GM18870 (cell line): ENCODE measurements around the gene GPATCH2L.
A peak's percentile ranks its signal among the peaks of the same experiment; 100 is the strongest.

Source experiments
- ATAC-seq: cut with Tn5 transposase; IDR thresholded peaks from one replicate; pipeline ENCODE4 v1.9.1; 2021; ENCODE audit warnings: moderate library complexity; ENCODE audit not compliant: unreplicated experiment

Gene GPATCH2L

DNA sequence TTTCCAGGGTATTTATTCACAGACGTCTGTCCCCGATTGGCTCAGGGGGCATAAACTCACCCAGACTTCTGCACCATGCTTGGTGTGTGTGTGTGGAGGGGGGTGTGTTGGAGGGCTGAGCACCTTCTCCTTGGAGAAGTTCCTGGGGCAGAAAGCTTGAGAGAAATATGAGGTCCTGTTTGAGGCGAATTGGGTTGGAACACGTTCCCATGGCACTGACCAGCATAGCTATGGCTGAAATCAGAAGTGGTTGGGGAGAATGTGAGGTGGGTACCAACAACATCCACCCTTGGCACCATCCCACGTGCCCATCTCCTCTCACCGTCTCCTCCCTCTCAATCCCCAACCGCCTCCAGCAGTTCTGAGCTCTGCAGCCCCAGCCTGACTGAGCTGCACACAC lies 16.0 kb upstream of the GPATCH2L start:
- no peak for ATAC-seq

DNA sequence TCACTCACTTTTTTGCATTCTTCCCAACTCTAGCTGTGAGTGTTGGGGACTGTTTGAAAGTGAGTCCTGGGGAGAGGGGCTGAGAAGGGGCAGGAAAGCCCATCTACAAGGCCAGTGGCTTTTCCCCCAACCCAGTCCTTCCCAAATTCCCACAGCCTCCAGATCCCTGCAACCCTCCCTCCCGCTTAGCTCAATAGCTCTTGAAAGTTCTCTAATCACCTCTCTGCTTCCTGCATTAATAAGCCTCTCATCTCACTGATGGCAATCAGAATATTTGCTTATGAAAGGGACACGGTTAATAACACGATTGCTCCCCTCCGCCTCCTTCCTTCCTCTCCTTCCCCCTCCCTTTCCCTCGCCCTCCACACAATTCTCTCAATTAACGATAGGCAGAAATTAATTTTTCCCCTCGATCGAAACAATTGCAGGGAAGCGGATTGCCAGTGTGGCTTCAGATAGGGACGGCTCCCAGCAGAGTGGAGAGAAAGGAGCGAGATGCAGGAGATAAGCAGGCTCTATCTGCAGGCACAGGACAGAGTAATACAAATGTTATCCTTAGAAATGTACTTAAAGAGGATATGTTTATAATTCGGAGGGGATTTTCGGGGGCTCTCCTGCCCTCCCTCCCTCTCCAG lies 15.1 kb upstream of the GPATCH2L start:
- no peak for ATAC-seq

DNA sequence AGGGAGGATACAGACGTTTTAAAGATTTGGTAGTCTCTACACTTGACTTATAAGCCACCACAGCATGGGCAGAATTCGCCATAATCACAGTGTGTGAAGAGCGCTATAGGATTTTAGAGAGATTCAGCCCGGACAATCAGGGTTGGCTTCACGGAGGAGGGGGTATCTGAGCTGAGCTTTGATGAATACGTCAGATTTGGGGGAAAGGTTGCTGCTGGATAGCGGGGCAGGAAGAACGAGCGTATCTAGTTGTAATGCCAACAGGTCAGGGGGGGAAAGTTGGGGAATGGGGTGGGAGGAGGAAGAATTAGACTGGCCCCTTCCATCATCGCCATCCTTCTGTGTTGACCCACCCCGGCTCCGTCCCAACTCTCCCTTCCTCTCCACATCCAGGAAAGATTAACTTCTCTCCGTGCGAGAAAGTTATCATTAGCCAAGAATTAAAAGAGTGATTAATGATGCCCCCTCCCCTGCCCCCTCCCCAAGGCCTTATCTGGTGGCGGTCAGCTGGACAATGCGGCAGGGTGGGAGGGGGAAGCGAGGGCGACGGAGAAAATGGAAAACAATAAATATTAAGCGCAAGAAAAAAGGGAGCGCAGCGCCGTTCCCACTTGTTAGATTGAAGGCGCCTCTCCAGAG lies 13.5 kb upstream of the GPATCH2L start:
- no peak for ATAC-seq

DNA sequence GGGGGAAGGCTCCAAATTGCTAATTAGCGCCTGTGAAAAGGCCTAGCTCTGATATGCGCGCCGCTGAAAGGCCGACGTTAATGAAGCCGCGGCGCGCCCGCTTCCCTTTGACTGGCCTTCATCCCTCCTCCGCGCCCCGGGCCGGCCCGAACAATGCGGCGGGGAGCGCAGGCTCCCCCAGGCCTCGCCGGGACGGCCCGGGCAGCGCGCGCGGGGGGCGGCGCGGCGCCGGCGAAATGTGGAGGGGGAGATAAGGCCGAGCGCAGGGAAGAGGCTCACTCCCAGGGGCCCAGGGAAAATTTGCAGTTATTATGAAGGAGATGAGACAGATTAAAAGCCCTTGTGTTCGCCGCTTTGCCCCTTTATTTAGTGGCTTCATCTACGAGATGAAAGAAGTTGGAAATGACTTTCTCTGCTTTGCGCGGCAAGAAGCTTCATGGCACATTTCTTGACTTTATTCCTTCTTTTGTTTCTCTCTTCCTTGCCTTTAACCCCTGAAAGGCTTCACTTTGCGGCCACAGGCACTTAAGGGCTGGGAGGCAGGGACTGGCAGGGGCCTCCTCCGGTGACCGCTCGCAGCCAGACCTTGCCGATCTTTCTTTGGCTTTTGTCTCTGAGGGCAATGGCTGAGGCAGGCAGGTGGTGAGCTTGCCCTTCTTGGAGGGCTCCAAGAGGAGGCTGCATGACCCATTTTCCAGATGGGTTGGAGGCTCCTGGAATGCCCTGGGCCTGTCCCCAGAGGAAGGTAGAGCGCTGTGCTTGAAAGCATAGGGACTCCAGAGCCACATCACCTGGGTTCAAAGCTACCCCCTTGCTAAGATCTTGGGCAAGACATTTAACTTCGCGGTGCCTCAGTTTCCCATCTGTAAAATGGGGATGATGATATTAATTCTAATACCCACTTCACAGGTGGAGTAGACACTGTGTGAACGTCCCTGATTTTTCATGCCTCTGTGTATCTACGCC lies 12.7 kb upstream of the GPATCH2L start:
- no peak for ATAC-seq

DNA sequence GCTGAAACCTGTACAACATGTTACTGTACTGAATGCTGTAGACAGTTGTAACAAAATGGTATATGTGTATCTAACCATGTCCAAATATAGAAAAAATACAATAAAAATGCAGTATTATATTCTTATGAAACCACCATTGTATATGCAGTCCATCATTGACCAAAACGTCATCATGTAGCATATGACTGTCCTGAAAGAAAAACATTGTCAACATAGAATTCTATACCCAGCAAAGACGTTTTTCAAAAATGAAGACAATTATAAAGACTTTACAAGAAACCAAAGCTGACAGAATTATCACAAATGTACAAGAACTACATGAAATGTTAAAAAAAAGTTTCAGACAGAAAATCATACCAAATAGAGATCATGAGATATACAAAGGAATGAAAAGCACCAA lies 8.1 kb upstream of the GPATCH2L start:
- ATAC-seq = no peak

DNA sequence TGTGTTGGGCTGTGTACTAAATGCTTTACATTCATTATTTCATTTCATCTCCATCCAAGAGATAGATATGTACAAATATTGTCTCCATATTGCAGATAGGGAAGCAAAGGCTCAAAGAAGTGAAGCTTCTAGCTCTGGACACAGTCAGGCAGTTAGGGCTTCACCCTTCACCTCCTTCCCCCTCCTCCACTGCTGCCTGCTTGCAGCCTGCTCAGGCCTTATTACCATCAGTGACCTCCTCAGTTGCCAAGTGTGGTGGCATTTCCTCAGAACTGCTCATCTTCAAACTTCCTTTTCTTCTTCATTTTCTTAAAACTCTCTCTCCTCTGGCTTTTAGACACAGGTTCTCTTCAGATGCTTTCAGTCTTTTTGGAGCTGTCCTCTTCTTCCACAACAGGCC lies 4.7 kb upstream of the GPATCH2L start:
- ATAC-seq = no peak

DNA sequence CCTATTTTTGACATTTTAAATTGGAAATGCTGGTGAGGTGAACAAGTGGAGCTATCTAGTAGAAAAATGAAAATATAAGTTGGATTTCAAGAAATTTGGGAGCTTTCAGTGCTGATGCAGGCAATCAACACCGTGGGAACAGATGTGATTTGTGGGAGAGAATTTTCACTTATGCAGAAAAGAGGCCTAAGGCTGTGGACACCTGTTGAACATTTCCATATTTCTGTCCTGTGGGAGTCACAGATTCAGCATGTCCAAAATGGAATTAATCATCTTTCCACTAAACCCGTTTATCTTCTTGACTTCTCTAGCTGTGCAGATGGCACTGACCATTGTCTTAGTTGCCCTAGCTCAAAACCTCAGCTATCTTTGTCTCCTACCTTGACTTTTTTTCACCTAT lies 2.5 kb upstream of the GPATCH2L start:
- ATAC-seq = no peak

DNA sequence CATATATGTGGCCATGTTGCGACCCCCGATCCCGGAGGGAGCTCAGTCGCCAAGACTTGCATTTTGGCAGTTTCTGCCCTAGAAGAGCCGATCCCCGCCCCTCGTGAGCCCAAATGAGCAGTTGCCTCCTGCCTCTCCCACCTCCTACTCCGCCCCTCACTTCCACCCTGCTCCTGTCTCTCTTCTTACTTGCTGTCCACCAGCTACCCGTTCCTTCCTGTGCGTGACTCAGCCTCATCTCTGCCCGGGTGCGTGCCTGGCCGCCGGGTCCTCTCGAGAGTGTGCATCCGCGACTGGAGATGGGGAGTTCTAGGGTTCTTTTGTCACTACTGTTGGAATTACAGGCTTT lies 585 bp downstream of the GPATCH2L start:
- peak; percentile 50 for ATAC-seq

DNA sequence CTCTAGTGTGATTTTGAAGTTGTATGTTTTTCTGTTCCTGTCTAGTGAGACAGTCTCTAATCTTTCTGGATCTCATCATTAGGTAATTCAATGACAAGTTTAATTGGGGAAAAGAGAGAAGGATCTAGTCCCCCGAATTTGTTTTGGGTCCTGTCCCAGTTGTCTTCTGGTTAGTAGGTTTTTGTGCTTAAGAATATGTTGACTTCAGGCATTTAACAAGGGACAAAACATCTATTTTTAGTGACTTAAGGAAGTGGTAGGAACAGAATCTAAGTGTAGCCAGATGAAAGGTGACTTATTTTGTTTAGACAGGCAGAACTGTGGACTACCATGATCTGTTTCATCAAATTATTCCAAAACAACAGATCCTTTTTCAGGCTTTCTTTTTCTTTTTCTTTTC lies 2.2 kb downstream of the GPATCH2L start:
- no peak for ATAC-seq

DNA sequence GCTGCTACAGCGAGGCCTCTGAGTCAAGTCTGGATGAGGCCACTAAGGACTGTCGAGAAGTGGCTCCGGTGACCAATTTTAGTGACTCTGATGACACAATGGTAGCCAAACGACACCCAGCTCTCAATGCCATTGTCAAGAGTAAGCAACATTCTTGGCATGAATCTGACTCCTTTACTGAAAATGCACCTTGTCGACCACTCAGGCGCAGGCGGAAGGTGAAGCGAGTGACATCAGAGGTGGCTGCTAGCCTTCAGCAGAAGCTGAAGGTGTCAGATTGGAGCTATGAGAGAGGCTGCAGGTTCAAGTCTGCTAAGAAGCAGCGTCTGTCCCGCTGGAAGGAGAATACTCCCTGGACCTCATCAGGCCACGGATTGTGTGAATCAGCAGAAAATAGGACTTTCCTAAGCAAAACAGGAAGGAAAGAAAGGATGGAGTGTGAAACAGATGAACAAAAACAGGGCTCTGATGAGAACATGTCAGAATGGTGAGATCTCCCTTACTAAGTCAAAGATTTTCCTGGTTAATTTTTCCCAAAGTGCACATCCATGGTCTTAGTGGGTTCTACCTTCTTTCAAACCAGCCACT lies 2.9 kb downstream of the GPATCH2L start:
- no peak for ATAC-seq

DNA sequence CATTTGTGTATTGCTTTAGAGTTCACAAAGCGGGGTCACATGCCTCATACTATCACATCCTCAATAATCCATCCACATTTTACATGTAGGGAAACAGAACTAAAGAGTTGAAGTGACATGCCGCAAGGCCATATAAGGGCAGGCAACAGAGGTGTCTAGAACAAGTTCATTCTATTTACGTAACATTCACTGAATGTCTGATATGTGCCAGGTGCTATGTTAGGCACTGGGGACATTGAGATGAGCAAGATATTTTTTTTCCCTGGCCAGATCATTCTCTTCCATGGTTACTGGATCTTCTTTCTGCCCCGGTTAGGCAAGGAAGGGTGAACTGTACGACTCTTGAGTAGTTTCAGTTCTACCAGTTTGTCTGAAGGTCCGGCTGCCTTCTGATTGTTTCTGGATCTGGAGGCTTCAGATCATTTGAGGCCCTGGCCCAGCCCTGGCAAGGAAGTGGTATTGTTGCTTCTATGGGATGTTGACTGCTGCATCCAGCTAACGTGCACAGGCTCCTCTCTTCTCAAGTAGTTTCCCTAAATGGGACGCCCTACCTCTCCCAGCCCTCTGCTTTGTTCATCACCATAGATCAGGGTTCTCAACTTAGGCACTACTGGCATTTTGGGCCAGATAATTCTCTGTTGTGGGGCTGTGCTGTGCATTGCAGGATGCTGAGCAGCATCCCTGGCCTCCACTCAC lies 12.1 kb downstream of the GPATCH2L start:
- no peak for ATAC-seq

DNA sequence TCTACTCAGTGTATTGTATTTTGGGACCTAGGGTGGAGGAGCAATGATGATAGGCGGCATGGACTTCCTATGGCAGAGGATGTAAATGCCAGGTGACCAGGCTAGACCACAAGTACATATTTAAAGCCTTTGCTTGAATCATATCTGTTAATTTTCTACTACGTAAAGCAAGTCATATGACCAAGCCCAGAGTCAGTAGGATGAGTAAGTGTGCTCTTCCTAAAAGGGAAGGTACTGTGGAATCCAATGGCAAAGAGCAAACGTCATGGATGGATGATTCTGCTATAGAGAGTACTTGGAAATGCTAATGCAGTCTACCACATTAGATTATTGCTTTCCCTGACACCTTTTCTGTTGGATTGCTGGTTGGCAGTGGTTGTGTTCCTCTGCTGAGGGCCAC lies 16.8 kb downstream of the GPATCH2L start:
- no peak for ATAC-seq

DNA sequence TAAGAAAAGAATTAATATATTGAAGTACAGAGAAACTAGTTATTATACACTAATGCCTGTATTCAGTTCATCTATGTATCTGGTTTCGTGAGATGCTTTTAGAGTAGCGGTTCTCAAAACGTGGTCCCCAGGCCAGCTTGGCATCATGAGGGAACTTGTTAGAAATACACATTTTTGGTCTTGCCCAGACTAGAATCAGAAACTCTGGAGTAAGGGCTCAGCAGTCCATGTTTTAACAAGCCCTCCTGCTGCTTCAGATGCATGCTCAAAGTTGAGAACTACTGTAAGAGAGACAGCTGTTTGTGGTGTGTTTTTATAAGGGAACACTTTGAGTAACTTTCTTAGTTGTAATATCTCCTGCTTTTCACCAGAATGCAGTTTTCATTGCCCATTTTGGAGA lies 18.1 kb downstream of the GPATCH2L start:
- no peak for ATAC-seq

DNA sequence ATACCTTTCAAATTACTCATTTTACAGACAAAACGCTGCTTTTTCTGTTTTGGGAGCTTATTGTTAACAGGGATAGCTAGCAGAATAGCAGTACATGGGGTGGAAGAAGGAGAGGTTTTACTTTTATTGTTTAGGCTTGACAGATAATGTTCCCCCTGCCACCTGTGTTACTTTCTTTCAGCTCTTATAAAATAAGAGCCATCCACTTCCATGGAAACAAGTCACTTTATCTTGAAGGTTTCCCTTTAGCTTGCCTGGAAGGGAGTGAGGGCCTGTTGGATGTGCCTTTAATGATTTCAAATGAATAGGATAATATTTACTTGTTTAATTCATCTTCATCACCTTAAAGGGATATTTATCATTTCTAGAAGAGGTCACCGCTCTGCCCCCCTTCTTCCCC lies 23.3 kb downstream of the GPATCH2L start:
- no peak for ATAC-seq

DNA sequence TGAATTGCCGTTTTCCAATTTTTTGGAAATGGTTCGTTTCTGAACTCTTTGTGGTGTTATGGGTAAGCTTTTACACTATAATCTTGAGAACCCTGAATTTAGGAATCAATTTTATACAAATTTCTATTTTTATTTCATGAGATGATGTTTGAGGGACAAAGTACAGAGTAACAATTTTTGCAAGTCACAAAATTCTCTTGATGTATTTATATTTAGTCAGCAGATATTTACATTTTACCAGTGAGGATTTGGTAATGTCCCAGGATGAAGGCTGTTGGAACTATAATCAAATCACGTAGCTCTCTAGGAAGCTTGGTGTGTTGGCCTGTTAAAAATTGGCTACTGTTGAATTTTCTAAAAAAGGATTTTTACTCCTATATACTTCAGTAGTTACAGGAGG lies 24.2 kb downstream of the GPATCH2L start:
- ATAC-seq = no peak

DNA sequence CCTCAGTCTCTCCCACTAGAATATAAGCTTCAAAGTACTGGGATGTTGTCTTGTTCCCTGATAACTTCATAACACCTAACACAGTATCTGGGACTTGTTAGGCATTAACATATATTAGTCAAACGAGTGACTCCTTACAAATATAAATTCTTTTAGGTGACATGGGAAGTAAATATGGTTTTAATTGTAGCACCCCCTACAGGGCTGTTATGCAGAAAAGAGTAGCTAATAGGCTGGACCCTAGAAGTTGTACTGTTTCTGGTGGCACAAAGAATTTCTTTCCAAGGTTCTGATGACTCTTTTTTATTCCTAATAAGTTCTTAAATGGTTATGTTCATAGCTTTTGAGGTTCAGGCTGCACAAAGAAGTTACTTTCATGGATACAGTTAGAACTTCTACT lies 29.8 kb downstream of the GPATCH2L start:
- no peak for ATAC-seq

DNA sequence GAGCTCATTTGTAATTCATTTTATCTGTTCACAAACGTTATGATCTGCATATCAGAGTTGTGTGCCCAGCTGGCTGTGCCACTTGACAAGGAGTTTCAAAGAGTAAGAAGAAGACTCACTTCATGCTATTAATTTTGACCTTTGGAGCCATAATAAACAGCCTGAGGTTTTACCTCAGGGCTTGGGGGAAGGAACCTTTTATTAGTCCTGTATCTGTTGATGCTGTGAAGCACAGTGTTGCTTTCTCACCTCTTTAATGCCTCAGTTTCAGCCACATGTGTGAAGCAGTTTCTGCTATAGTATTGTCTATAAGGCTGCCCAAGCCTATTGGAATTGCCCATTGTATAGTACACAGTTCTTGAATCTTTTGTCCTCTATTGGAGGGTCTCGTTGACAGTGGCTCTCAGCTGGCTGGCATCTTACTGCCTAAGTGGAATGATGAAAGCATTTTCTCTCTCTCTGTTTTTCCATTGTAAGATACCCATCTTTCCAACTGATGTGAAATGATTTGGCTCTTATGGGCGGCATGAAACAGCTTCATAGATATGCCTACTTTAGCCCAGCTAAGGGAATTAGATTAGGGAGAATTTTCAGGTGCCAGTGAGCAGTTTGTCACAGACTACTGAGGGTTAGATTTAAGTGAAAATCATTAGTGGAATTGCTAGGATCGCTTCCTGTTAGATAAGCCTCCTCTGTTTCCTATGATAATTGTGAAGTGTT lies 34.7 kb downstream of the GPATCH2L start:
- peak; percentile 73 for ATAC-seq

DNA sequence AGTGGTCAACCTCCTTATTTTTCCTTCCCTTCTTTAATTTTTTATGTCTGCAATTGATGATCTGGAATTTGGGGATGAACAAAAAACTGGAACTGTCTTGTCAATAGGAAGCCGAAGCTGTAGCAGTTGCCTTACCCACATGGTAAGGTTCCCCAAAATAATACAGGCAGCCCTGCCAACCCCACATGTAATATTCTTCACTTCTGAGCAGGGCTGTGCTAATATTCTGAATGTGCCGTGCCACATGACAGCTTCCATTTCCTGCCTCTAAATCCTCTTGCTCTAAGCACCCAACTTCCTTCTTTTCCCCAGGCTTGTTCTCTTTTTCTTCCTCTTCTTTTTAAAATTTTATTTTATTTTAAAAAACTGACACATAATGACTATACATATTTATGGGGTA lies 39.6 kb downstream of the GPATCH2L start:
- ATAC-seq = no peak

DNA sequence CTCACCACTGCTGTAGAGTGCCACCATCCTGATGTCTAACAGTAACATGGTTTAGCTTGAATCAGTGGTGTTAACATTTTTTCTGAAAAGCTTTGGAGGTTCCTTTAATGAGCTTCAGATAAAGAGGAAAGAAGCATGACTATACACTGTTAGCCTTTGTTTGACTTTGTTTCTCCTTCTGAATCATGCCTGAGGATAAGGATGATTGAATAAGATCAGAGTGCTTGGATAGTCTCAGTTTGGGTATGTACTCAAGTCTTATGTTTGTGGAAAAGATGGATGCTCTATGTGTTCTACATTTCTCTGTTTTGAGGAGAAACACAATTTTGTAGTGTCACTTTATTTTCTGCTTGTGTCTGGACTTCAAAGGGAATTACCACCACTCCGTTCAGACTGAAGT lies 42.0 kb downstream of the GPATCH2L start:
- ATAC-seq = no peak

DNA sequence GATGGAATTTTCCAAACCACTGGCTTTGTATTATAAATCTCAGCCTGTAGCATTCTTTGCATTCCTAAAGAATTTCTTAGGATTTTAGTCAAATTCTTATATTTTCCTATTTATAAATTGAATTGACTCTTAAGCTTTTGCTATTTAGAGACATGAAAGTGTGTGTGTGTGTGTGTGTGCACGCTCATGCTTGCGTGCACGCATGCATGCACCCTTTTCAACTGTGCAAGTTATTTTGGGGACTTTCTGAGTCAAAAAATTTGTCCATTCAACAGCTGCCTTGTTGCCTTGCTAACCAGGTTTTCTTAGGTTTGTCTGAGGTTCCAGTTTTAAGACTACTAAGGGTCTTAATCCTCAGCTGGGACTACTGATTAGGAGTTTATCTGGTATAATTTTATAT lies 42.6 kb downstream of the GPATCH2L start:
- no peak for ATAC-seq
